ENCODE measurements around the gene ANO1. TPM values are rescaled to one million over a fixed set of nuclear protein-coding genes. Genes with fewer than 3 reads are reported as not detected.

Gene ANO1
- polyA plus RNA-seq, 4 donors: 13.4 to 47.0 (median 15.2) TPM

GRCh38 chr11:70233034-70233433 lies 154.9 kb downstream of the ANO1 start:
- DNase-seq (ENCODE audit: low read depth in 4 of 4, low spot score in 3 of 4): no peak

- DNase-seq (ENCODE audit: low read depth in 4 of 4, low spot score in 3 of 4): no peak
These were observed 155.4 kb downstream of the ANO1 start for GRCh38 chr11:70233511-70233934.

- DNase-seq (ENCODE audit: low read depth in 4 of 4, low spot score in 3 of 4): no peak
These were observed 155.8 kb downstream of the ANO1 start for GRCh38 chr11:70233962-70234361.

Other genes starting within 250 kb of the ANO1 start
- 10 to 100 TPM; 10.8 to 20.0 (median 13.3) TPM for gene FADD, start 125.0 kb downstream of the ANO1 start, polyA plus RNA-seq (ENCODE audit: insufficient read length in 4 of 4)
- 10 to 100 TPM; 39.0 to 52.1 (median 48.2) TPM for gene PPFIA1, start 192.4 kb downstream of the ANO1 start, polyA plus RNA-seq (ENCODE audit: insufficient read length in 4 of 4)

Measured in left renal pelvis (tissue), 4 donors.